Adrenal gland (tissue), 12 donors: ENCODE results near the gene TBC1D3B. TPM values are rescaled to one million over a fixed set of nuclear protein-coding genes. Genes with fewer than 3 reads are reported as not detected.
A peak's percentile ranks its signal among the peaks of the same experiment; 100 is the strongest.
"Not testable (repeated sequence)": the region's sequence is repeated elsewhere in the genome, so short reads cannot be mapped to it uniquely, and the experiment has no call there.

ENCODE experiments used
- DNase-seq, 7 donors: peaks; one replicate each; pipeline ENCODE4 v3.0.0-alpha.2; 2019 to 2020
- H3K27ac ChIP-seq, 5 donors: fragments of 200-600 bp; sonication (generic) in 4 of 5; 1 replicate in 3 of 5; 2 replicates in 2 of 5; pipeline versions ENCODE4 v1.5.1 to v1.8.0; 2016 to 2020; ENCODE audit warnings: mild to moderate bottlenecking in 1 of 5
- H3K27me3 ChIP-seq: fragments of 200-600 bp; 2 replicates; pipeline ENCODE4 v1.8.0; 2021
- H3K36me3 ChIP-seq, 2 donors: fragments of 200-600 bp; replicated peaks in 1 of 2; 1 replicate in 1 of 2; 2 replicates in 1 of 2; pipeline versions ENCODE4 v1.5.1 to v1.8.0; 2018 to 2022
- H3K4me1 ChIP-seq, 2 donors: fragments of 200-600 bp; replicated peaks in 1 of 2; 1 replicate in 1 of 2; 2 replicates in 1 of 2; pipeline versions ENCODE4 v1.5.1 to v1.8.0; 2018 to 2021
- H3K4me3 ChIP-seq, 4 donors: fragments of 200-600 bp; sonication (generic) in 3 of 4; one replicate each; pipeline ENCODE4 v1.5.1; 2016 to 2018
- H3K9me3 ChIP-seq, 3 donors: fragments of 200-600 bp; sonication (generic) in 1 of 3; replicated peaks in 1 of 3; 1 replicate in 2 of 3; 2 replicates in 1 of 3; pipeline versions ENCODE4 v1.5.1 to v1.8.0; 2016 to 2021
- POLR2A ChIP-seq, 2 donors: fragments of 450-650 bp; IDR thresholded peaks; one replicate each; pipeline ENCODE4 v1.6.1; 2017; ENCODE audit warnings: antibody characterized with exemption in 2 of 2, mild to moderate bottlenecking in 2 of 2, moderate library complexity in 1 of 2
- WGBS, 4 donors: extraction: QIAGEN DNeasy Blood & Tissue Kit in 2 of 4; methylation state at CpG; one replicate each; pipeline versions ENCODE4 v1.1.5 to v1.1.7; 2013 to 2017; 5-methylcytosine and 5-hydroxymethylcytosine counted together
- intact Hi-C, 2 donors: fragments of 100-400 bp; cut with DNase I; formaldehyde crosslinking; loops; one replicate each; pipeline versions ENCODE4 v1.14.1 to v1.15.0; 2022 to 2023
- polyA plus RNA-seq, 3 donors: library from polyadenylated mRNA; stranded (reverse); fragments of 200-250 nt in 2 of 3; fragments of 350-450 nt in 1 of 3; fragmentation: Illumina TruSeq in 1 of 3; extraction: RNeasy Lipid Tissue Mini Kit (QIAGEN cat#74804) in 1 of 3; gene quantifications; one replicate each; pipeline ENCODE4 v1.2.3, GENCODE V29; 2013 to 2014
- total RNA-seq, 9 donors: library from RNA; depleted of rRNA in 4 of 9; stranded (reverse); fragments of >200 nt in 4 of 9; fragments of 120-200 nt in 1 of 9; fragmentation: NEBNext Ultra II Directional in 1 of 9; extraction: Animal tissue kit (Norgen Biotek cat#: 25700) in 1 of 9; gene quantifications; one replicate each; pipeline versions ENCODE4 v1.1.0 to v1.2.4, GENCODE V29; 2013 to 2023
- TF ChIP-seq, protein P1 (sequence below), 6 experiments: fragments of 450-650 bp in 4 of 6; fragments of 200-600 bp in 2 of 6; sonication (generic) in 1 of 6; IDR thresholded peaks; 1 replicate in 5 of 6; 2 replicates in 1 of 6; pipeline versions ENCODE4 v1.5.1 to v1.8.0; 2016 to 2021; ENCODE audit warnings: antibody characterized with exemption in 6 of 6, mild to moderate bottlenecking in 2 of 6, moderate library complexity in 1 of 6
- donor health status: healthy with polysubstance abuse.
- donor health status: Bipolar disorder and iron deficiency.
- donor health status: DM: yes; HTN: yes; CAD: no.
- donor health status: DM: no; HTN: no; CAD: no.
- donor health status: DM: no; HTN: no; CAD: no.
- donor health status: DM: yes; HTN: yes; CAD: no.

Gene TBC1D3B
- total and polyA plus RNA-seq, 12 donors = 0.39 to 12.9 (median 6.9) TPM; not detected in 3

DNA sequence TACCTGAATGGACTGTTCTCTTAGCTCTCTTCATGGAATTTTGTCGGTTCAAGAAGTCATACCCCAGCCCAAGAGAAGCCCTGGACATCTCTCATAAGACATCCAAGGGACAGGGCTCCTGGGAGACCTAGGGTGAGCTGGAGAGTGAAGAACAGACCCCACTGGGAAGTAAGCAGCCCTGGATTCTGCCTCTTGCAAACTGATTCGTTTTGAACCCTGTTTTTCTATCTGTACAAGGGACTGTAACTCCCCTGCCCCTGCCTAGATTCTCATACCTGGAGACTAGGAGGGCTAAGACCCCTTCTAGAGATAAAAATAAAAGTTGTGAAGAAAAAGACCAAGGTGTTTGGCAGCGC lies 19.7 kb upstream of the TBC1D3B start:
- no peak for TF ChIP-seq POLR2A (IDR thresholded peaks at IDR 0.05)
- TF ChIP-seq, protein P1, sequence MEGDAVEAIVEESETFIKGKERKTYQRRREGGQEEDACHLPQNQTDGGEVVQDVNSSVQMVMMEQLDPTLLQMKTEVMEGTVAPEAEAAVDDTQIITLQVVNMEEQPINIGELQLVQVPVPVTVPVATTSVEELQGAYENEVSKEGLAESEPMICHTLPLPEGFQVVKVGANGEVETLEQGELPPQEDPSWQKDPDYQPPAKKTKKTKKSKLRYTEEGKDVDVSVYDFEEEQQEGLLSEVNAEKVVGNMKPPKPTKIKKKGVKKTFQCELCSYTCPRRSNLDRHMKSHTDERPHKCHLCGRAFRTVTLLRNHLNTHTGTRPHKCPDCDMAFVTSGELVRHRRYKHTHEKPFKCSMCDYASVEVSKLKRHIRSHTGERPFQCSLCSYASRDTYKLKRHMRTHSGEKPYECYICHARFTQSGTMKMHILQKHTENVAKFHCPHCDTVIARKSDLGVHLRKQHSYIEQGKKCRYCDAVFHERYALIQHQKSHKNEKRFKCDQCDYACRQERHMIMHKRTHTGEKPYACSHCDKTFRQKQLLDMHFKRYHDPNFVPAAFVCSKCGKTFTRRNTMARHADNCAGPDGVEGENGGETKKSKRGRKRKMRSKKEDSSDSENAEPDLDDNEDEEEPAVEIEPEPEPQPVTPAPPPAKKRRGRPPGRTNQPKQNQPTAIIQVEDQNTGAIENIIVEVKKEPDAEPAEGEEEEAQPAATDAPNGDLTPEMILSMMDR (IDR thresholded peaks at IDR 0.05) = no peak
- DNase-seq = no peak
- H3K36me3 ChIP-seq = no peaks in the 10 kb centered on the region
- H3K4me1 ChIP-seq = peaks cover 0 to 6% of the 10 kb centered on the region in 2 donors
- WGBS, 4 donors = 56 to 67% (median 58%) methylated on average over 3 of the region's 3 CpGs
- no peak overlapping the region for H3K27ac ChIP-seq
- intact Hi-C loops = no loop called here
- no peaks in the 10 kb centered on the region for H3K9me3 ChIP-seq
- no peaks in the 10 kb centered on the region for H3K27me3 ChIP-seq
- H3K4me3 ChIP-seq = no peak overlapping the region

- no peaks in the 10 kb centered on the region for H3K36me3 ChIP-seq
- TF ChIP-seq POLR2A (IDR thresholded peaks at IDR 0.05) = no peak
- TF ChIP-seq, protein P1 (IDR thresholded peaks at IDR 0.05) = no peak
- intact Hi-C loops = no loop called here
- 74 to 86% (median 78%) methylated on average over 10 of the region's 10 CpGs for WGBS, 4 donors
- no peak overlapping the region for H3K27ac ChIP-seq
- H3K4me1 ChIP-seq = peaks cover 0 to 6% of the 10 kb centered on the region in 2 donors
- H3K9me3 ChIP-seq = no peaks in the 10 kb centered on the region
- no peak overlapping the region for H3K4me3 ChIP-seq
- H3K27me3 ChIP-seq = no peaks in the 10 kb centered on the region
- no peak for DNase-seq
These were observed 19.1 kb upstream of the TBC1D3B start for GRCh38 chr17:36195434-36196130.

DNA sequence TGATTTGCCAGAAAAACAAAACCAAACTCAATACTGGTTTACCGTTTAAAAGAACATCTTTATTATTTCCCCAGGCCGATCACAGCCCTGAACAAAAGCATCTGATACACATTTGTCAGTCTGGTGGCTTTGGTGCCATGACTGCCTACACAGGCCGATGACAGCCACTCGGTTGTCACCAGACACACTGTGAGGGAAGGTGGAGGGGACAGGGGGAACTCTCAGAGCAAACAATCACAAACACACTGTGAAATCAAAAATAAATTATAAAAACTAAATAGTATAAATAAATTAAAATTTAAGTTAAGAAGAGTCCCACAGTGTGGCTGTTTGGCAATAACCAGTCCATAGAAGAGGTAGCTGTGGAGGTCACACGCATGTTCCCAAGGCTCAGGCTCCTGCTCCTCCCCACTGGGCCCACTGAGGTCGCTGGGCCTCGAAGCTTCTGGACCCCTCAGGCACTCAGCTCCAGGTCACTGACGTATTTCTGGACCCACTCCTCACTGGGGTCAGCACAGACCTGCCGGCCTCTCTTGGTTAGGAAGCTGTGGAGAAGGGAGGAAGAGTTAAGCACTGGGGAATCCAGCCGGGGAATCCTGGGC lies 18.5 kb upstream of the TBC1D3B start:
- H3K27me3 ChIP-seq, intact Hi-C loops, H3K4me3 ChIP-seq, H3K36me3 ChIP-seq, H3K27ac ChIP-seq, H3K4me1 ChIP-seq, H3K9me3 ChIP-seq, DNase-seq: not testable (repeated sequence)
- WGBS, 4 donors = 79 to 83% (median 82%) methylated on average over 7 to 10 of the region's 10 CpGs

- H3K9me3 ChIP-seq, H3K27me3 ChIP-seq, H3K36me3 ChIP-seq, H3K4me3 ChIP-seq, intact Hi-C loops, H3K4me1 ChIP-seq, DNase-seq, H3K27ac ChIP-seq: not testable (repeated sequence)
- 86 to 95% (median 89%) methylated on average over 5 to 6 of the region's 8 CpGs for WGBS, 4 donors
These were observed 17.9 kb upstream of the TBC1D3B start for GRCh38 chr17:36194147-36194831.

- no peak for DNase-seq
- Histone ChIP-seq H3K36me3 (no peaks in the 10 kb centered on the region), H3K27me3 (no peaks in the 10 kb centered on the region), H3K9me3 (no peaks in the 10 kb centered on the region), H3K4me1 (peaks cover 0 to 6% of the 10 kb centered on the region in 2 donors), H3K27ac (no peak overlapping the region), H3K4me3 (no peak overlapping the region)
- intact Hi-C loops = no loop called here
- TF ChIP-seq POLR2A (IDR thresholded peaks at IDR 0.05) = no peak
- TF ChIP-seq, protein P1 (IDR thresholded peaks at IDR 0.05) = peak in 1 of 6 experiments; percentile 2
- 39 to 59% (median 51%) methylated on average over 1 of the region's 1 CpG for WGBS, 4 donors
These were observed 16.9 kb upstream of the TBC1D3B start for GRCh38 chr17:36193216-36193775.

- DNase-seq, H3K4me1 ChIP-seq, H3K27me3 ChIP-seq, intact Hi-C loops, H3K4me3 ChIP-seq, H3K9me3 ChIP-seq, H3K27ac ChIP-seq, H3K36me3 ChIP-seq: not testable (repeated sequence)
- 78 to 86% (median 82%) methylated on average over 9 of the region's 9 CpGs for WGBS, 4 donors
These were observed 14.3 kb upstream of the TBC1D3B start for GRCh38 chr17:36190549-36191330.

GRCh38 chr17:36189993-36190392 lies 13.6 kb upstream of the TBC1D3B start:
- WGBS, 4 donors = 51 to 65% (median 57%) methylated on average over 4 to 5 of the region's 5 CpGs
- not testable (repeated sequence) for H3K36me3 ChIP-seq, H3K4me1 ChIP-seq, H3K9me3 ChIP-seq, DNase-seq, H3K4me3 ChIP-seq, H3K27ac ChIP-seq, H3K27me3 ChIP-seq
- intact Hi-C loops = loop anchor here in 1 of 2 donors (10.0 kb wide), 1 partner anchor 75 kb away; no protein-coding TSS in a partner anchor
